Ecto neural progenitor cell (in vitro differentiated cells): ENCODE data around the gene NPLOC4.

Source experiments
- DNase-seq: peaks from one replicate; pipeline ENCODE4 v3.0.0-alpha.2; 2018; ENCODE audit warnings: low spot score

Gene NPLOC4

GRCh38 chr17:81518113-81518784 is 118.7 kb downstream of the NPLOC4 start:
- DNase-seq = no peak

GRCh38 chr17:81517339-81518112 is 119.4 kb downstream of the NPLOC4 start:
- peak; percentile 71 for DNase-seq

DNA sequence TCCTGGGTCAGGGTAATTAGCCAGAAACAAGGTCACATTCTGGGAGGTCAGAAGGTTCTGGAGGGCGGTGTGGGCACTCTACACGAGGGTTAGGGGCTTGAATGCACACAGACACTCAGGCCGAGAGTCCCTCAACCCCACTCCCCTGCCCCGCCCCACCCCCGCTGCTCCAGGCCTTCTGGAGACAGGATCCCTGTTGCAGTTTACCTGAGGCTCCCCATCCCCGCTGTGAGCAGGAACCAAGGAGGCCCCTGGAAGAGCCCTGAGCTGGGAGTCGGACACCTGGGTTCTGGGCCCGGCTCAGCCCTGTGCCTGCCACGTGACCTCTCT is 119.9 kb downstream of the NPLOC4 start:
- no peak for DNase-seq

DNA sequence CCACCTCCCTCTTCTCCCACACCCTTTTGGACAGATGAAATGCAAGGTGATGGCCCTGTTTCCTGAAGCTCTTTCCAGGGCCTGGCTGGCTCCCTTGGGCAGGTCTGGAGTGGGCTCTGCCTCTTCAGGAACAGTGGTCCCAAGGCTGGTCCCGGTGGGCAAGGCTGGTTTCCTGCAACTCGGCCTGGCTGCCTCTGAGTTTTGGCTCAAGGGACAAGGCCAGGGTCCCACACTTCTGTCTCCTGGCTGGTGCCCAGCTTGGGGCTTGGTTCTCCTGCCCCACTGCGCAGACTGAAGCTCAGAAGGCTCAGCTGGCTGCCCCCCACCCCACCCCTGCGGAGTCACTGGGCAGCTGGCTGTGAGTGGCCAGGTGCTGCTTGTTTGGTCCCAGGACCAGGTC is 120.5 kb downstream of the NPLOC4 start:
- DNase-seq = peak; percentile 54

GRCh38 chr17:81515530-81516041 is 121.3 kb downstream of the NPLOC4 start:
- DNase-seq = peak; percentile 62

- peak; percentile 88 for DNase-seq
Observed at GRCh38 chr17:81514739-81515529, 122.0 kb downstream of the NPLOC4 start.

DNA sequence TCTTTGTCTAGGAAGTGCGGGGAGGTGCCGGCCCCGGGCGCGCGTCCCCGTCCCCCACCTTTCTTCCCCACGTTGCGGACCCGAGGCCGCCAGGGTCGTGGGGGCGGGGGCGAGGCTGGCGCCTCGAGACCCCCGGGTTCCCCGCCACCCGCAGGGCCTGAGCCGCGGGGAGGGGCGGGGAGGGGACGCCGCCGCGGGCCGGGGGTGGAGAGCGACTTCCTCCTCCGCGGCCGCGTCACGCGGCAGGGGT is 122.5 kb downstream of the NPLOC4 start:
- DNase-seq = no peak

- peak; percentile 86 for DNase-seq
Observed at GRCh38 chr17:81513753-81514488, 123.0 kb downstream of the NPLOC4 start.

DNA sequence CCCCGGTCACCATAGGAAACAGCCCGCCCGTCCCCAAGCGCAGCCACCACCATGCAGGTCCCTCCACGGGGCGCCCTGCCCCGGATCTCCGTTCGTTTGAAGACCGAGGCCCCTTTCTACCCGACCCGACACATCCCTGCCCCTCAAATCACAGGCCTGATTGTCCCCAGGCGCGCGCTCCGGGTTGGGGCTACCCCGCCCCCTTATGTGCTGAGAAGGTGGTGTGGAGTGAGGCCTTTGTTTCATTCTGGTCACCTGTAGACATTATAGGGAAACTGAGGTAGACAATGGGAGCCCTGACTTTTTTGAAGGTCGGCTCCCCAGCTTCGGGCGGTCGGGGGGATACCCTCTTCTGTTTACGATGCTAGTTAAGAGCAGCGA is 123.5 kb downstream of the NPLOC4 start:
- DNase-seq = peak; percentile 86

DNA sequence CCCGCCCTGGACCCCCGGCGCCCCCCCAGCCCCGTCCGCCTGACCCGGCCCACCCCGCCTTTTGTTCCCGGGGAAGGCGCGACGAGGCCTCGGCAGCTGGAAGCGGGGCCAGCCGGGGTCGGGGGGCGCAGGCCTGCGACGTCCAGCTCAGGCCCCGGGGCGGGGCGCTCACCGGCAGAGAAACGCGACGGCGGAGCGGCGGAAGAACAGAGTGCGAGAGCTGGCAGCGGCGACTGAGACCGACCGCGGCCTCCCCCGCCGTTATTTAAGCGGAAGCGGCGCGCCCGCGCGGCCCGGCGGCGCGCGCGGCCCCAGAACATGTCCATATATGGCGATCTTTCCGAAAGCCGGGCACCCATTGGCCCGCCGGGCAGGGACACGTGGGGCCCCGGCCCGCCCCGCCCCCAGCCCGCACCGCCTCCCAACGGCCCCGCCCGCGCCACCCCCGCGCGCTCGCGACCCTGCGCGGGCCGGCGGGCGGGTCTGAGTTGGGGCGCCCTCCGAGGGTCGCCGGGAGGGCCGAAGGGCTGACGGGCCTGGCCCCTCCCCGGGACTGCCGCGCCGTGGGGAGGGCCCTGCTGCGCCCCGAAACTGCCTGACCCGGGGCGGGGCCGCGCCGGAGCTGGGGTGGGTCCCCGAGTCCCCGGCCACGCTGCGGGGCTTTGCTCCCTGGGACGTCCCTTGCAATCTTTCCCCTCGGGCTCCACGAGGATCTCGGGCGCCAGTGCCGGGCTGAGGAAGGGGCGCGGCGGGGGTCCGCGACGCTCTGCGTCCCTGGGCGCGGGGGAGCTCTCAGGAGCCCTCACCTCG is 124.1 kb downstream of the NPLOC4 start, which contains the start of gene ACTG1:
ACTG1 (minus strand) TSS at position 238 of the 810 bp plus-strand sequence. CDS start 445 bp downstream, outside the sequence.
- peak; percentile 97 for DNase-seq

GRCh38 chr17:81511804-81512561 is 124.9 kb downstream of the NPLOC4 start:
- DNase-seq = peak; percentile 52

GRCh38 chr17:81511554-81511803 is 125.4 kb downstream of the NPLOC4 start:
- no peak for DNase-seq

- DNase-seq = peak; percentile 58
Observed at GRCh38 chr17:81510785-81511553, 125.9 kb downstream of the NPLOC4 start.

GRCh38 chr17:81509972-81510784 is 126.7 kb downstream of the NPLOC4 start:
- no peak for DNase-seq

- DNase-seq = peak; percentile 50
Observed at GRCh38 chr17:81509207-81509971, 127.5 kb downstream of the NPLOC4 start.

- peak; percentile 52 for DNase-seq
Observed at GRCh38 chr17:81508639-81509206, 128.2 kb downstream of the NPLOC4 start.
